Measurements from ENCODE around the gene AUTS2.

- TF ChIP-seq CTCF (IDR thresholded peaks at IDR 0.05) (no peak), POLR2A (IDR thresholded peaks at IDR 0.05) (no peak), EP300 (IDR thresholded peaks at IDR 0.05; ENCODE audit: low read depth) (no peak), POLR2AphosphoS5 (IDR thresholded peaks at IDR 0.05) (no peak)
Observed at GRCh38 chr7:69612981-69613380, 14.7 kb downstream of the AUTS2 start.
